ENCODE measurements around the gene RCAN2. TPM values are rescaled to one million over a fixed set of nuclear protein-coding genes. Genes with fewer than 3 reads are reported as not detected.

RCAN2 gene
- polyA plus RNA-seq, 1 donor from 2014 or later: 37.4 TPM

DNA sequence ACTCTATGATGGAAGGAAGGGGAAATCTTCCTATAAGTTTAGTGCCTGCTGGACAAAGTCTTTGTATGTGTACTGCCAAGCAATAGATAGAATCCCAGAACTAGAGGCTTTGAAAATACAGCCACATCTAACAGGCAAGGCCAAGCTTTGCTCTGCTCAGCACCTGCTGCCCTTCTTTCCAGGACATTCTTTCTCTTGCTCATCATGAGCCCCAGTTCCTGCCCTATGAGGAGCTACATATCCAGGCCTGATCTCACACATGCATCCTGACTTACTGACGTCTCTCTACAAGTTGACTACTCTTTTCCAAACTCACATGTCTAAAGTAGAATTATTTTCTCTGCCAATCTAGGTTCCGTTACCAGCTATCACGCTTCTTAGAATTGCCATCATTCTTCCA, 256.0 kb downstream of the RCAN2 start:
- no peak for TF ChIP-seq EP300 (conservative IDR thresholded peaks at IDR 0.05; ENCODE audit: poor library complexity, severe bottlenecking)
- no peak for TF ChIP-seq EZH2 (IDR thresholded peaks at IDR 0.05; ENCODE audit: borderline replicate concordance, insufficient read depth, low read length, poor library complexity, severe bottlenecking)
- TF ChIP-seq RAD21 (conservative IDR thresholded peaks at IDR 0.05): no peak
- no peak for TF ChIP-seq TAF1 (IDR thresholded peaks at IDR 0.05; ENCODE audit: low read depth)
- no peak for TF ChIP-seq POLR2AphosphoS5 (IDR thresholded peaks at IDR 0.05)
- TF ChIP-seq, protein P1, sequence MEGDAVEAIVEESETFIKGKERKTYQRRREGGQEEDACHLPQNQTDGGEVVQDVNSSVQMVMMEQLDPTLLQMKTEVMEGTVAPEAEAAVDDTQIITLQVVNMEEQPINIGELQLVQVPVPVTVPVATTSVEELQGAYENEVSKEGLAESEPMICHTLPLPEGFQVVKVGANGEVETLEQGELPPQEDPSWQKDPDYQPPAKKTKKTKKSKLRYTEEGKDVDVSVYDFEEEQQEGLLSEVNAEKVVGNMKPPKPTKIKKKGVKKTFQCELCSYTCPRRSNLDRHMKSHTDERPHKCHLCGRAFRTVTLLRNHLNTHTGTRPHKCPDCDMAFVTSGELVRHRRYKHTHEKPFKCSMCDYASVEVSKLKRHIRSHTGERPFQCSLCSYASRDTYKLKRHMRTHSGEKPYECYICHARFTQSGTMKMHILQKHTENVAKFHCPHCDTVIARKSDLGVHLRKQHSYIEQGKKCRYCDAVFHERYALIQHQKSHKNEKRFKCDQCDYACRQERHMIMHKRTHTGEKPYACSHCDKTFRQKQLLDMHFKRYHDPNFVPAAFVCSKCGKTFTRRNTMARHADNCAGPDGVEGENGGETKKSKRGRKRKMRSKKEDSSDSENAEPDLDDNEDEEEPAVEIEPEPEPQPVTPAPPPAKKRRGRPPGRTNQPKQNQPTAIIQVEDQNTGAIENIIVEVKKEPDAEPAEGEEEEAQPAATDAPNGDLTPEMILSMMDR (IDR thresholded peaks at IDR 0.05; ENCODE audit: poor library complexity, severe bottlenecking): no peak
- no peaks in the 10 kb centered on the region for H3F3A ChIP-seq (ENCODE audit: insufficient read depth, low read length, poor library complexity, severe bottlenecking)
- no peaks in the 10 kb centered on the region for H3K36me3 ChIP-seq (ENCODE audit: insufficient read depth, low read length)
- H4K20me1 ChIP-seq (ENCODE audit: insufficient read depth): no peaks in the 10 kb centered on the region
- H3K27me3 ChIP-seq (ENCODE audit: insufficient read depth, low read depth, low read length): no peaks in the 10 kb centered on the region
- H2AFZ ChIP-seq (ENCODE audit: low read depth, low read length): no peak overlapping the region
- no peak overlapping the region for H3K27ac ChIP-seq (ENCODE audit: low read length)
- no peaks in the 10 kb centered on the region for H3K9me2 ChIP-seq (ENCODE audit: insufficient read depth, low read length)
- no peak overlapping the region for H3K9ac ChIP-seq (ENCODE audit: low read length)
- H3K4me2 ChIP-seq (ENCODE audit: low read length): no peak overlapping the region
- no peaks in the 10 kb centered on the region for H3K79me2 ChIP-seq (replicated peaks; ENCODE audit: insufficient read depth, low read length)
- H3K4me3 ChIP-seq (ENCODE audit: low read length): no peak overlapping the region
- peaks cover 3% of the 10 kb centered on the region for H3K9me3 ChIP-seq (ENCODE audit: low read length)

DNA sequence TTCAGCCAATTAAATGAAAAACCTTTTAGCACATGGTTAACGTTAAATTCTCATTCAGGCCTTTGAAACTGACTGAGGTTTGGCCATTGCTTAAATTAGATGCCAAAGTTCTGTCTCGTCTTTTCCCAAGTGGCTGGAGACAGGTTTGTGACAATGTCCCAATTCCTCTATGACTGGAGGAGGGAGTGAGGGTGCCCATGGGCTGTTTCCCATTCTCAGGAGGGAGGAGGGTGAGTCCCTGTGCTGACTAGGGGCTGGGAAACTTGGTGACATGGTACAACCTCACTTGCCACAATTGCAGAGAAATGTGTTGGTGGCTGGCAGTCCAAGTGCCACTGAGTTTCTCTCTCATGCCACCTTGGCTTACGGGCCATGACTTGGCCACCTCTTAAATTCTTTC, 256.5 kb downstream of the RCAN2 start:
- no peaks in the 10 kb centered on the region for H3K27me3 ChIP-seq (ENCODE audit: insufficient read depth, low read depth, low read length)
- no peaks in the 10 kb centered on the region for H3F3A ChIP-seq (ENCODE audit: insufficient read depth, low read length, poor library complexity, severe bottlenecking)
- H3K27ac ChIP-seq (ENCODE audit: low read length): no peak overlapping the region
- no peak overlapping the region for H2AFZ ChIP-seq (ENCODE audit: low read depth, low read length)
- H3K9ac ChIP-seq (ENCODE audit: low read length): no peak overlapping the region
- no peak for TF ChIP-seq POLR2AphosphoS5 (IDR thresholded peaks at IDR 0.05)
- no peak for TF ChIP-seq MXI1 (conservative IDR thresholded peaks at IDR 0.05; ENCODE audit: poor library complexity, severe bottlenecking)
- no peak for TF ChIP-seq RAD21 (conservative IDR thresholded peaks at IDR 0.05)
- no peak for TF ChIP-seq EZH2 (IDR thresholded peaks at IDR 0.05; ENCODE audit: borderline replicate concordance, insufficient read depth, low read length, poor library complexity, severe bottlenecking)
- TF ChIP-seq, protein P2, sequence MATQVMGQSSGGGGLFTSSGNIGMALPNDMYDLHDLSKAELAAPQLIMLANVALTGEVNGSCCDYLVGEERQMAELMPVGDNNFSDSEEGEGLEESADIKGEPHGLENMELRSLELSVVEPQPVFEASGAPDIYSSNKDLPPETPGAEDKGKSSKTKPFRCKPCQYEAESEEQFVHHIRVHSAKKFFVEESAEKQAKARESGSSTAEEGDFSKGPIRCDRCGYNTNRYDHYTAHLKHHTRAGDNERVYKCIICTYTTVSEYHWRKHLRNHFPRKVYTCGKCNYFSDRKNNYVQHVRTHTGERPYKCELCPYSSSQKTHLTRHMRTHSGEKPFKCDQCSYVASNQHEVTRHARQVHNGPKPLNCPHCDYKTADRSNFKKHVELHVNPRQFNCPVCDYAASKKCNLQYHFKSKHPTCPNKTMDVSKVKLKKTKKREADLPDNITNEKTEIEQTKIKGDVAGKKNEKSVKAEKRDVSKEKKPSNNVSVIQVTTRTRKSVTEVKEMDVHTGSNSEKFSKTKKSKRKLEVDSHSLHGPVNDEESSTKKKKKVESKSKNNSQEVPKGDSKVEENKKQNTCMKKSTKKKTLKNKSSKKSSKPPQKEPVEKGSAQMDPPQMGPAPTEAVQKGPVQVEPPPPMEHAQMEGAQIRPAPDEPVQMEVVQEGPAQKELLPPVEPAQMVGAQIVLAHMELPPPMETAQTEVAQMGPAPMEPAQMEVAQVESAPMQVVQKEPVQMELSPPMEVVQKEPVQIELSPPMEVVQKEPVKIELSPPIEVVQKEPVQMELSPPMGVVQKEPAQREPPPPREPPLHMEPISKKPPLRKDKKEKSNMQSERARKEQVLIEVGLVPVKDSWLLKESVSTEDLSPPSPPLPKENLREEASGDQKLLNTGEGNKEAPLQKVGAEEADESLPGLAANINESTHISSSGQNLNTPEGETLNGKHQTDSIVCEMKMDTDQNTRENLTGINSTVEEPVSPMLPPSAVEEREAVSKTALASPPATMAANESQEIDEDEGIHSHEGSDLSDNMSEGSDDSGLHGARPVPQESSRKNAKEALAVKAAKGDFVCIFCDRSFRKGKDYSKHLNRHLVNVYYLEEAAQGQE (IDR thresholded peaks at IDR 0.05; ENCODE audit: borderline replicate concordance): no peak
- TF ChIP-seq, protein P1 (IDR thresholded peaks at IDR 0.05; ENCODE audit: poor library complexity, severe bottlenecking): no peak
- no peak for TF ChIP-seq TAF1 (IDR thresholded peaks at IDR 0.05; ENCODE audit: low read depth)
- TF ChIP-seq EP300 (conservative IDR thresholded peaks at IDR 0.05; ENCODE audit: poor library complexity, severe bottlenecking): no peak
- TF ChIP-seq SMC3 (conservative IDR thresholded peaks at IDR 0.05; ENCODE audit: poor library complexity): no peak
- no peak overlapping the region for H3K4me3 ChIP-seq (ENCODE audit: low read length)
- H4K20me1 ChIP-seq (ENCODE audit: insufficient read depth): no peaks in the 10 kb centered on the region
- no peaks in the 10 kb centered on the region for H3K36me3 ChIP-seq (ENCODE audit: insufficient read depth, low read length)
- no peaks in the 10 kb centered on the region for H3K79me2 ChIP-seq (replicated peaks; ENCODE audit: insufficient read depth, low read length)
- peaks cover 3% of the 10 kb centered on the region for H3K9me3 ChIP-seq (ENCODE audit: low read length)
- no peaks in the 10 kb centered on the region for H3K9me2 ChIP-seq (ENCODE audit: insufficient read depth, low read length)
- H3K4me2 ChIP-seq (ENCODE audit: low read length): no peak overlapping the region
